HEK293T (cell line): Measurements from ENCODE around the gene LIPI.

Source experiments
- BHLHE40 ChIP-seq: fragments of 450-650 bp; IDR thresholded peaks from 2 replicates; pipeline ENCODE4 v1.6.1; 2016; ENCODE audit warnings: mild to moderate bottlenecking, moderate library complexity, borderline replicate concordance
- CTBP1 ChIP-seq: fragments of 450-650 bp; IDR thresholded peaks from 2 replicates; pipeline ENCODE4 v1.6.1; 2016; ENCODE audit warnings: borderline replicate concordance
- ELF4 ChIP-seq: fragments of 450-650 bp; IDR thresholded peaks from 2 replicates; pipeline ENCODE4 v1.6.1; 2017; ENCODE audit warnings: antibody characterized with exemption
- FOXA1 ChIP-seq: fragments of 450-650 bp; IDR thresholded peaks from 2 replicates; pipeline ENCODE4 v1.6.1; 2016; ENCODE audit warnings: mild to moderate bottlenecking
- FOXK2 ChIP-seq: fragments of 450-650 bp; IDR thresholded peaks from 2 replicates; pipeline ENCODE4 v1.6.1; 2016; ENCODE audit warnings: mild to moderate bottlenecking
- FOXM1 ChIP-seq: fragments of 450-650 bp; IDR thresholded peaks from 2 replicates; pipeline ENCODE4 v1.6.1; 2017; ENCODE audit warnings: mild to moderate bottlenecking, borderline replicate concordance
- HDGF ChIP-seq: fragments of 450-650 bp; IDR thresholded peaks from 2 replicates; pipeline ENCODE4 v1.6.1; 2017; ENCODE audit warnings: antibody characterized with exemption, borderline replicate concordance
- L3MBTL2 ChIP-seq: fragments of 450-650 bp; conservative IDR thresholded peaks from 2 replicates; pipeline ENCODE4 v1.6.1; 2016; ENCODE audit warnings: mild to moderate bottlenecking
- SP1 ChIP-seq: fragments of 450-650 bp; IDR thresholded peaks from 2 replicates; pipeline ENCODE4 v1.6.1; 2017
- SUZ12 ChIP-seq: fragments of 450-650 bp; IDR thresholded peaks from 2 replicates; pipeline ENCODE4 v1.6.1; 2016; ENCODE audit warnings: mild to moderate bottlenecking
- TARDBP ChIP-seq: fragments of 450-650 bp; IDR thresholded peaks from 2 replicates; pipeline ENCODE4 v1.6.1; 2016
- ZNF384 ChIP-seq: fragments of 450-650 bp; IDR thresholded peaks from 2 replicates; pipeline ENCODE4 v1.6.1; 2016
- TF ChIP-seq, protein P1 (sequence below): fragments of 450-650 bp; IDR thresholded peaks from 2 replicates; pipeline ENCODE4 v1.6.1; 2016

DNA sequence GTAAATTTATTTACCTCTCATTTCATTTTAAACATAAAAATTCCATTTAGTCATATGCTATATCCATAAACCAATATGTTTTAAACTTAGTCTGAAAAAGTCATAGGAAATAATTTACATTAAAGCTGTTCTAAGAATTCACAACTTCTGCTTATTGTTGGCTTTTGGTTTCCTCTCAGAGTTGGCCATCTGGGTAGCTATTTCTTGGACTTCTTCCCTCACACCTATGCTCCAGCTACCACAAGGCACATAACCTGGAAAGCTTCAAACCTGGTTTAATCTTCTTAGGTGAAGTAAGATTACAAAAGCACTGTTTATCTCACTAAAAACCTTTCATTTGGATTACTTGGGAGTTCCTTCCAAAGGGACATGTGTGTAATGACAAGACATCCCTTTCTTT is 35.0 kb upstream of the LIPI start:
- no peak for TF ChIP-seq HDGF
- no peak for TF ChIP-seq SP1
- TF ChIP-seq FOXK2: no peak
- TF ChIP-seq CTBP1: no peak
- TF ChIP-seq SUZ12: no peak
- TF ChIP-seq TARDBP: no peak
- TF ChIP-seq ELF4: no peak
- no peak for TF ChIP-seq BHLHE40
- TF ChIP-seq ZNF384: no peak
- TF ChIP-seq, protein P1, sequence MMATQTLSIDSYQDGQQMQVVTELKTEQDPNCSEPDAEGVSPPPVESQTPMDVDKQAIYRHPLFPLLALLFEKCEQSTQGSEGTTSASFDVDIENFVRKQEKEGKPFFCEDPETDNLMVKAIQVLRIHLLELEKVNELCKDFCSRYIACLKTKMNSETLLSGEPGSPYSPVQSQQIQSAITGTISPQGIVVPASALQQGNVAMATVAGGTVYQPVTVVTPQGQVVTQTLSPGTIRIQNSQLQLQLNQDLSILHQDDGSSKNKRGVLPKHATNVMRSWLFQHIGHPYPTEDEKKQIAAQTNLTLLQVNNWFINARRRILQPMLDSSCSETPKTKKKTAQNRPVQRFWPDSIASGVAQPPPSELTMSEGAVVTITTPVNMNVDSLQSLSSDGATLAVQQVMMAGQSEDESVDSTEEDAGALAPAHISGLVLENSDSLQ: no peak
- TF ChIP-seq FOXA1: no peak
- no peak for TF ChIP-seq FOXM1
- TF ChIP-seq L3MBTL2: no peak
